K562 (cell line): ENCODE results near the gene KCNA10.

ENCODE experiments used
- CHD2 ChIP-seq: IDR thresholded peaks from 2 replicates; pipeline ENCODE4 v1.6.1; 2011; ENCODE audit warnings: low read depth, low read length
- CHD7 ChIP-seq: fragments of 200-600 bp; sonication (generic); IDR thresholded peaks from one replicate; pipeline ENCODE4 v1.6.1; 2012; ENCODE audit warnings: mild to moderate bottlenecking, low read depth, low read length, inconsistent platforms
- HMG20A ChIP-seq: fragments of 450-650 bp; formaldehyde crosslinking; conservative IDR thresholded peaks from 2 replicates; pipeline ENCODE4 v1.4.0; 2020; ENCODE audit warnings: mild to moderate bottlenecking, mixed read lengths
- POLR2A ChIP-seq: fragments of 450-650 bp; conservative IDR thresholded peaks from 2 replicates; pipeline ENCODE4 v1.6.1; 2016
- PRPF4 ChIP-seq: fragments of 200-400 bp; formaldehyde crosslinking; IDR thresholded peaks from one replicate; pipeline ENCODE4 v1.6.1; 2017; ENCODE audit warnings: low read length, low read depth, mild to moderate bottlenecking; ENCODE audit not compliant: insufficient read depth, poor library complexity, severe bottlenecking
- SMARCC2 ChIP-seq: fragments of 450-650 bp; IDR thresholded peaks from 2 replicates; pipeline ENCODE4 v1.6.1; 2017; ENCODE audit warnings: antibody characterized with exemption, moderate library complexity, mild to moderate bottlenecking, low read depth
- YBX1 ChIP-seq: fragments of 450-650 bp; IDR thresholded peaks from 2 replicates; pipeline ENCODE4 v1.7.1; 2016; ENCODE audit warnings: mild to moderate bottlenecking
- ZNF121 ChIP-seq: sonication (generic); formaldehyde crosslinking; conservative IDR thresholded peaks from 2 replicates; pipeline ENCODE4 v1.8.0; 2022; ENCODE audit warnings: missing genetic modification reagents
- ZNF263 ChIP-seq: sonication (generic); formaldehyde crosslinking; IDR thresholded peaks from 2 replicates; pipeline ENCODE4 v1.8.0; 2022; ENCODE audit warnings: mild to moderate bottlenecking, missing genetic modification reagents, borderline replicate concordance
- TF ChIP-seq, protein P1 (sequence below): sonication (generic); formaldehyde crosslinking; IDR thresholded peaks from 2 replicates; pipeline ENCODE4 v1.8.1; 2023; ENCODE audit warnings: missing genetic modification reagents, mild to moderate bottlenecking, borderline replicate concordance

DNA sequence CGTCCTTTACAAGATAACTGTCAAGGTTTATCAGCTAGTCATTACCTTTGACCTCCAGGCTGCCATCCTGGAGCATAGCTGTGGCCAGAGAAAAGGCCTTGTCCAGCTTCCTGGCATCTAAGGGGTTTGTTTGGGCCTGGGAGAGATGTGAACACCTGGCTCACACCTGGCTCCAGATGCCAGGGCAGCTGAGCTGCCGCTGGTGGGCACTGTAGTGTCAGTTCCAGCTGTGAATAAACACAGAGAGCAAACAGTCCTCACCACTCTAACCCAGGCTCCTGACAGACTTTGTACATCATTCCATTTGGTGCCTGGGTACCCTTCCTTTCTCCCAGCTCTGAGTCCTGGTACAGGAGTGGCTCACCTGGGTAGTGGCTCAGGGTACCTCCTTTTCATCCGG, 14.3 kb upstream of the KCNA10 start:
- TF ChIP-seq SMARCC2: no peak
- TF ChIP-seq, protein P1, sequence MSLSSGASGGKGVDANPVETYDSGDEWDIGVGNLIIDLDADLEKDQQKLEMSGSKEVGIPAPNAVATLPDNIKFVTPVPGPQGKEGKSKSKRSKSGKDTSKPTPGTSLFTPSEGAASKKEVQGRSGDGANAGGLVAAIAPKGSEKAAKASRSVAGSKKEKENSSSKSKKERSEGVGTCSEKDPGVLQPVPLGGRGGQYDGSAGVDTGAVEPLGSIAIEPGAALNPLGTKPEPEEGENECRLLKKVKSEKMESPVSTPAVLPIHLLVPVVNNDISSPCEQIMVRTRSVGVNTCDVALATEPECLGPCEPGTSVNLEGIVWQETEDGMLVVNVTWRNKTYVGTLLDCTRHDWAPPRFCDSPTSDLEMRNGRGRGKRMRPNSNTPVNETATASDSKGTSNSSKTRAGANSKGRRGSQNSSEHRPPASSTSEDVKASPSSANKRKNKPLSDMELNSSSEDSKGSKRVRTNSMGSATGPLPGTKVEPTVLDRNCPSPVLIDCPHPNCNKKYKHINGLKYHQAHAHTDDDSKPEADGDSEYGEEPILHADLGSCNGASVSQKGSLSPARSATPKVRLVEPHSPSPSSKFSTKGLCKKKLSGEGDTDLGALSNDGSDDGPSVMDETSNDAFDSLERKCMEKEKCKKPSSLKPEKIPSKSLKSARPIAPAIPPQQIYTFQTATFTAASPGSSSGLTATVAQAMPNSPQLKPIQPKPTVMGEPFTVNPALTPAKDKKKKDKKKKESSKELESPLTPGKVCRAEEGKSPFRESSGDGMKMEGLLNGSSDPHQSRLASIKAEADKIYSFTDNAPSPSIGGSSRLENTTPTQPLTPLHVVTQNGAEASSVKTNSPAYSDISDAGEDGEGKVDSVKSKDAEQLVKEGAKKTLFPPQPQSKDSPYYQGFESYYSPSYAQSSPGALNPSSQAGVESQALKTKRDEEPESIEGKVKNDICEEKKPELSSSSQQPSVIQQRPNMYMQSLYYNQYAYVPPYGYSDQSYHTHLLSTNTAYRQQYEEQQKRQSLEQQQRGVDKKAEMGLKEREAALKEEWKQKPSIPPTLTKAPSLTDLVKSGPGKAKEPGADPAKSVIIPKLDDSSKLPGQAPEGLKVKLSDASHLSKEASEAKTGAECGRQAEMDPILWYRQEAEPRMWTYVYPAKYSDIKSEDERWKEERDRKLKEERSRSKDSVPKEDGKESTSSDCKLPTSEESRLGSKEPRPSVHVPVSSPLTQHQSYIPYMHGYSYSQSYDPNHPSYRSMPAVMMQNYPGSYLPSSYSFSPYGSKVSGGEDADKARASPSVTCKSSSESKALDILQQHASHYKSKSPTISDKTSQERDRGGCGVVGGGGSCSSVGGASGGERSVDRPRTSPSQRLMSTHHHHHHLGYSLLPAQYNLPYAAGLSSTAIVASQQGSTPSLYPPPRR (CRISPR knock-in tag): no peak
- TF ChIP-seq POLR2A: no peak
- no peak for TF ChIP-seq PRPF4
- TF ChIP-seq ZNF121 (CRISPR knock-in tag): no peak
- no peak for TF ChIP-seq CHD2
- no peak for TF ChIP-seq ZNF263 (CRISPR knock-in tag)
- TF ChIP-seq HMG20A: no peak
- no peak for TF ChIP-seq YBX1
- no peak for TF ChIP-seq CHD7
